Measurements from ENCODE around the gene TYW5.

Gene TYW5

GRCh38 chr2:199984755-199985154 lies 29.5 kb upstream of the TYW5 start:
- no peak for TF ChIP-seq CTCF (IDR thresholded peaks at IDR 0.05; ENCODE audit: low read depth, low read length)
- no peak for DNase-seq (ENCODE audit: low read depth in 2 of 2)
- H3K4me3 ChIP-seq (replicated peaks in 1 of 2; ENCODE audit: low read depth in 2 of 2, low read length in 2 of 2) = no peak overlapping the region

- no peak for TF ChIP-seq CTCF (IDR thresholded peaks at IDR 0.05; ENCODE audit: low read depth, low read length)
- no peak for DNase-seq (ENCODE audit: low read depth in 2 of 2)
- H3K4me3 ChIP-seq (replicated peaks in 1 of 2; ENCODE audit: low read depth in 2 of 2, low read length in 2 of 2) = no peak overlapping the region
Measured at GRCh38 chr2:199984159-199984558, 28.9 kb upstream of the TYW5 start.

GRCh38 chr2:199983534-199983933 lies 28.2 kb upstream of the TYW5 start:
- TF ChIP-seq CTCF (IDR thresholded peaks at IDR 0.05; ENCODE audit: low read depth, low read length) = no peak
- no peak for DNase-seq (ENCODE audit: low read depth in 2 of 2)
- H3K4me3 ChIP-seq (replicated peaks in 1 of 2; ENCODE audit: low read depth in 2 of 2, low read length in 2 of 2) = no peak overlapping the region

GRCh38 chr2:199982126-199982843 lies 27.0 kb upstream of the TYW5 start:
- no peak for TF ChIP-seq CTCF (IDR thresholded peaks at IDR 0.05; ENCODE audit: low read depth, low read length)
- H3K4me3 ChIP-seq (replicated peaks in 1 of 2; ENCODE audit: low read depth in 2 of 2, low read length in 2 of 2) = no peak overlapping the region
- no peak for DNase-seq (ENCODE audit: low read depth in 2 of 2)

- peak; percentile 75 for TF ChIP-seq CTCF (IDR thresholded peaks at IDR 0.05; ENCODE audit: low read depth, low read length)
- H3K4me3 ChIP-seq (replicated peaks in 1 of 2; ENCODE audit: low read depth in 2 of 2, low read length in 2 of 2) = peak overlapping the region; percentile 0 to 34
- DNase-seq (ENCODE audit: low read depth in 2 of 2) = peak; percentile 87 to 88
Measured at GRCh38 chr2:199979832-199980628, 24.7 kb upstream of the TYW5 start.

GRCh38 chr2:199979398-199979797 lies 24.1 kb upstream of the TYW5 start:
- no peak for TF ChIP-seq CTCF (IDR thresholded peaks at IDR 0.05; ENCODE audit: low read depth, low read length)
- peak overlapping the region in 1 of 2 donors; percentile 0 for H3K4me3 ChIP-seq (replicated peaks in 1 of 2; ENCODE audit: low read depth in 2 of 2, low read length in 2 of 2)
- no peak for DNase-seq (ENCODE audit: low read depth in 2 of 2)
